Measurements from ENCODE around the gene VASN. TPM values are rescaled to one million over a fixed set of nuclear protein-coding genes. Genes with fewer than 3 reads are reported as not detected.

The VASN gene
- total and polyA plus RNA-seq, 9 of the 15 experiments (the other 6 are each of a cell fraction or from before 2014, with no cell fraction given): 0.01 to 2.5 (median 0.41) TPM; not detected in 1

- peak; percentile 18; the same call in 1 of the 2 replicates for TF ChIP-seq IRF2 (CRISPR knock-in tag; IDR thresholded peaks at IDR 0.05)
- TF ChIP-seq CBFB (CRISPR knock-in tag; IDR thresholded peaks at IDR 0.05): 0 out of 2 replicates have a peak, but pooled peaks have one; percentile 21
- TF ChIP-seq ZFP1 (CRISPR knock-in tag; IDR thresholded peaks at IDR 0.05): no peak
- no peak for TF ChIP-seq ZNF23 (CRISPR knock-in tag; IDR thresholded peaks at IDR 0.05)
- TF ChIP-seq POLR3A (IDR thresholded peaks at IDR 0.05; ENCODE audit: borderline replicate concordance, extremely low read depth, insufficient read depth, insufficient read length): no peak
- TF ChIP-seq CTBP1 (IDR thresholded peaks at IDR 0.05; ENCODE audit: borderline replicate concordance): peak; percentile 32; the same call in 1 of the 2 replicates
- TF ChIP-seq ZZZ3 (IDR thresholded peaks at IDR 0.05): no peak
- TF ChIP-seq SRSF7 (optimal IDR thresholded peaks at IDR 0.05; ENCODE audit: low read depth, low read length): no peak
- peak; percentile 62; the same call in 1 of the 2 replicates for TF ChIP-seq RB1 (IDR thresholded peaks at IDR 0.05; ENCODE audit: low read depth)
- TF ChIP-seq SPI1 (IDR thresholded peaks at IDR 0.05; ENCODE audit: borderline replicate concordance, low read depth, low read length): no peak
- TF ChIP-seq ZNF57 (CRISPR knock-in tag; IDR thresholded peaks at IDR 0.05): no peak
- TF ChIP-seq RREB1 (CRISPR knock-in tag; IDR thresholded peaks at IDR 0.05): no peak
- TF ChIP-seq SMARCE1 (IDR thresholded peaks at IDR 0.05): no peak
- TF ChIP-seq ZBTB11 (CRISPR knock-in tag; IDR thresholded peaks at IDR 0.05): 0 out of 6 replicates have a peak, but pooled peaks of 1 of the 3 experiments have one; percentile 21
- TF ChIP-seq NFIC (IDR thresholded peaks at IDR 0.05): no peak
- no peak for TF ChIP-seq CREB3 (tag; conservative IDR thresholded peaks at IDR 0.05; ENCODE audit: low read depth)
- no peak for TF ChIP-seq SMARCA5 (IDR thresholded peaks at IDR 0.05)
- TF ChIP-seq SUPT5H (IDR thresholded peaks at IDR 0.05): peak; percentile 56
Measured at GRCh38 chr16:4350787-4351659, 20.6 kb upstream of the VASN start, which contains the start of gene PAM16 (continued).

All from K562 (cell line).